ENCODE measurements around the gene AMIGO2. TPM values are rescaled to one million over a fixed set of nuclear protein-coding genes. Genes with fewer than 3 reads are reported as not detected.
A peak's percentile ranks its signal among the peaks of the same experiment; 100 is the strongest.
"Not testable (repeated sequence)": the region's sequence is repeated elsewhere in the genome, so short reads cannot be mapped to it uniquely, and the experiment has no call there.

The AMIGO2 gene, protein sequence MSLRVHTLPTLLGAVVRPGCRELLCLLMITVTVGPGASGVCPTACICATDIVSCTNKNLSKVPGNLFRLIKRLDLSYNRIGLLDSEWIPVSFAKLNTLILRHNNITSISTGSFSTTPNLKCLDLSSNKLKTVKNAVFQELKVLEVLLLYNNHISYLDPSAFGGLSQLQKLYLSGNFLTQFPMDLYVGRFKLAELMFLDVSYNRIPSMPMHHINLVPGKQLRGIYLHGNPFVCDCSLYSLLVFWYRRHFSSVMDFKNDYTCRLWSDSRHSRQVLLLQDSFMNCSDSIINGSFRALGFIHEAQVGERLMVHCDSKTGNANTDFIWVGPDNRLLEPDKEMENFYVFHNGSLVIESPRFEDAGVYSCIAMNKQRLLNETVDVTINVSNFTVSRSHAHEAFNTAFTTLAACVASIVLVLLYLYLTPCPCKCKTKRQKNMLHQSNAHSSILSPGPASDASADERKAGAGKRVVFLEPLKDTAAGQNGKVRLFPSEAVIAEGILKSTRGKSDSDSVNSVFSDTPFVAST
- total RNA-seq = 1 to 10 TPM; 6.6 to 7.1 TPM

DNA sequence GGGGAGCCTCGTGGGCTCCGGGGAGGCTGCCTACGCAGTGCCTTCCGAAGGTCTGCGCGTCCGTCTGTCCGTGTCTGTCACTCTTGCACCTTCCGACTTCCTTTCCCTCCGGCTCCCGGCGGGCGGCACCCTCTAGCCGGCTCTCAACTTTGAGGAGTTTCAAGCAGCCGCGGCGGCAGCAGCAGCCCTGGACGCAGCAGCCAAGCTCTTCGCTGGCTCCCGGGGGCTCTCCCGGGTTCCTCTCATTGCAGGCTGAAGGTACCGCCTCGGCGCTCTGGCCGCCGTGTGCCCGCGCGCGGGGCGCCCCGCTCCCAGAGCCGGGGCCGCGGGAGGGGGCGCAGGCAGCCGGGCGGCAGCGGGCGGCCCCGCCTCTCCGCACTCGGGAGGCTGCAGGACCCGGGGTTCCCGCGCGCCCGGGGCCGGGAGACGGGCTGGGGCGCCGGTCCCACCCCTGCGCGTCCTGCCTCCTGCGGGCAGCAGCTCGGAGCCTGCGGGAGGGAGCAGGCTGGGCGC, at the start of gene AMIGO2, which contains the start of gene PCED1B:
Gene AMIGO2, minus strand, starts transcription at position 492 of the 513 bp plus-strand sequence. CDS start 957 bp downstream, outside the sequence.
Gene PCED1B, plus strand, starts transcription at position 154 of the 513 bp plus-strand sequence. CDS start 155,443 bp downstream, outside the sequence.
- peaks cover 67% of the 10 kb centered on the region for H3K4me1 Mint-ChIP-seq
- peak within 1 kb of the TSS; percentile 79 for H3K27ac Mint-ChIP-seq
- ChIA-PET POLR2A (interaction anchor here (0.7 to 6.1 kb wide), 16 partner anchors 10 to 328 kb away, joined by 3 to 77 read pairs (median 10); no protein-coding TSS in a partner anchor), CTCF (interaction anchor here (0.9 to 6.1 kb wide), 13 partner anchors 9 to 329 kb away, joined by 3 to 38 read pairs (median 7); no protein-coding TSS in a partner anchor)
- peaks cover 9% of the 10 kb centered on the region for H3K36me3 Mint-ChIP-seq (ENCODE audit: low read depth)
- H3K27me3 Mint-ChIP-seq = no peaks in the 10 kb centered on the region
- H3K9me3 Mint-ChIP-seq = no peaks in the 10 kb centered on the region
- DNase-seq = peak; percentile 68
- peak within 1 kb of the TSS; percentile 92 for H3K4me3 Mint-ChIP-seq

DNA sequence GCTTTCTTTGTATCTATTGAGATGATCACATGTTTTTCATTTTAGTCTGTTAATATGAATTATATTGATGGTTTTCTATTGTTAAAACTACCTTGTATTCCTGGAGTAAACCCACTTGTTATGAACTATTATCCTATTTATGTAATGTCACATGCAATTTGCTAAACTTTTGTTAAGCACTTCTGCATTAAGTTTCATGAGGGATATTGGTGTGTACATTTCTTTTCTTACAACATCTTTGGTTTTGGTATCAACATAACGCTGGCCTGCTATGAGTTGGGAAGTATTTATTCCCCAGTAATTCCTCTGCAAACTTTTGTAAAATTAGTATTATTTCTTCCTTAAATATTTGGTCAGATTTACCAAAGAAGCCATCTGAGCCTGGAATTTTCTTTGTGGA, 46.5 kb upstream of the AMIGO2 start:
- ChIA-PET POLR2A (no interaction called here), CTCF (no interaction called here)
- peaks cover 9% of the 10 kb centered on the region for H3K36me3 Mint-ChIP-seq (ENCODE audit: low read depth)
- DNase-seq = no peak
- H3K4me1 Mint-ChIP-seq = no peaks in the 10 kb centered on the region
- H3K27me3 Mint-ChIP-seq = no peaks in the 10 kb centered on the region
- peaks cover 3% of the 10 kb centered on the region for H3K9me3 Mint-ChIP-seq
- H3K27ac Mint-ChIP-seq = no peak overlapping the region
- no peak overlapping the region for H3K4me3 Mint-ChIP-seq

DNA sequence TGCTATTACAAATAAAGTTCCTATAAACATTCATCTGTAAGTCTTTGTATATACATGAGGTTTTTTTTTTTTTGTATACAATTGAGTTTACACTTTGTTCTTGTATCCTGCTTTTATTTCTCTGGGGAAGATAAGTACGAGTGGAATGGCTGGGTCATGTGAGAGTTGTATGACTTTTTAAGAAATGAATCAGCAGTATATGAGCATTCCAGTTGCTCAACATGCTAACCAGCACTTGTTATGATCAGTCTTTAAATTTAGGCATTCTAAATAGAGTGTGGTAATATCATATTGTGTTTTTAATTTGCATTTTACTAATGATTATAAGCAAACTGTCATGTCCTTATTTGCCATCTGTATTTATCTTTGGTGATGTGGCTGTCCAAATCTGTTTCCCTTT, 44.7 kb upstream of the AMIGO2 start:
- Mint-ChIP-seq H3K27ac (no peak overlapping the region), H3K36me3 (ENCODE audit: low read depth) (peaks cover 12% of the 10 kb centered on the region), H3K27me3 (no peaks in the 10 kb centered on the region), H3K9me3 (peaks cover 3% of the 10 kb centered on the region), H3K4me1 (peaks cover 6% of the 10 kb centered on the region), H3K4me3 (no peak overlapping the region)
- DNase-seq = no peak
- CTCF ChIA-PET = no interaction called here
- POLR2A ChIA-PET = no interaction called here

DNA sequence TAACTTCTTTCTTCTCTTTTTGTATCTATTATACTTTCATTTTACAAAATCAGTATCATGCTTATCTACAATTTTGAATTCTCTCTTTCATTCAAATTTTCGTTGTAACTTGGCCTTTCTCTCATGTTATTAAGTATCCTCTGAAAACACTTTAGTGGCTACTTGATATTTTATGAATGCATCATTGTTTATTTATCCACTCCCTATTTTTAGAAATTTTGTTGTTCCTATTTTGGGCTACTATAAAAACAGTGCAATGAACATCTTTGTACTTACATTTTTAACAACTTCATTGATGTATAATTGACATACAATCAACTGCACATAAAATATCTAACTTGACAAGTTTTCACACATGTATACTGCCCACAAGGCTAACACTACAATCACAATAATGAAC, 44.0 kb upstream of the AMIGO2 start:
- no peak overlapping the region for H3K27ac Mint-ChIP-seq
- H3K4me1 Mint-ChIP-seq = peaks cover 6% of the 10 kb centered on the region
- CTCF ChIA-PET = no interaction called here
- POLR2A ChIA-PET = no interaction called here
- H3K4me3 Mint-ChIP-seq = no peak overlapping the region
- peaks cover 3% of the 10 kb centered on the region for H3K9me3 Mint-ChIP-seq
- no peaks in the 10 kb centered on the region for H3K27me3 Mint-ChIP-seq
- no peak for DNase-seq
- peaks cover 17% of the 10 kb centered on the region for H3K36me3 Mint-ChIP-seq (ENCODE audit: low read depth)

DNA sequence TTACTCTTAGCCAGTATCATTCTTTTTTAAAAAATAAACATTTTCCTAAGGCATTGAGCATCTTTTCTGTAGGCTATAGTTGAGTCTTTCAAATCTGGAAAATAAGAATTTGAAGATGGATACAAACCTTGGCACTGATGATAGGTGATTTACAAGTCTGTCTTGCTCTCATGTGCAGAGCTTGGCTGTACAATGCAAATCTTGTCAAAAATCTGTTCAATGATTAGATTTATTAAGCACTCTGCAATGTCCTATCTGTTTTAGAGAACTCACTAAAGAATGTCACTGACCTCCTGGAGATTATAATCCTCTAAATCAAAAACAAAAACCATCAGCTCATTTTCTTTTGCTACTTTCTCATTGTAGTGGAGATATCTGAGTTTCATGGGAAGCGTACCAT, 42.8 kb upstream of the AMIGO2 start:
- DNase-seq = no peak
- no peak overlapping the region for H3K4me3 Mint-ChIP-seq
- peaks cover 10% of the 10 kb centered on the region for H3K4me1 Mint-ChIP-seq
- peaks cover 3% of the 10 kb centered on the region for H3K9me3 Mint-ChIP-seq
- no peak overlapping the region for H3K27ac Mint-ChIP-seq
- POLR2A ChIA-PET = interaction anchor here (0.7 kb wide), 1 partner anchor 11 kb away, joined by 3 read pairs; no protein-coding TSS in a partner anchor
- CTCF ChIA-PET = interaction anchor here (1.5 kb wide), 1 partner anchor 50 kb away, joined by 4 read pairs; no protein-coding TSS in a partner anchor
- peaks cover 25% of the 10 kb centered on the region for H3K36me3 Mint-ChIP-seq (ENCODE audit: low read depth)
- H3K27me3 Mint-ChIP-seq = no peaks in the 10 kb centered on the region

DNA sequence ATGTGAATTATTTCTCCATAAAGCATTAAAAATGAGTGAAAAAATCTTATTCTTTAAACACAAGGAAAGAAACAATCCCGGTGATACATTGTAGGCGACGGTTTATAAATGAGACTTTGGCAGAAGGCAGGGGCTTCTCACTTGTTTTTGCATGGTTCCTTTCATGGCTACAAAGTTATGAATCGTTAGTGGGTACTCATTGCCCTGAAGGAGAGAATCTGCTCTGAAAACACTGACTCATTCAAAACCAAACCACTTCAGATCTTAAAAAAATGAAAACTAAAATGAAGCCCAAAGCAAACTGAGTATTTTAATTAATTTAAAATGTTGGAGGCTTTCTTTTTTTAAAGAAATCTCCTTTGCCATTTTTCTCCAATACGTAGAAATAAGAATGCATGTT, 41.4 kb upstream of the AMIGO2 start:
- H3K36me3 Mint-ChIP-seq (ENCODE audit: low read depth) = peaks cover 24% of the 10 kb centered on the region
- H3K9me3 Mint-ChIP-seq = peaks cover 2% of the 10 kb centered on the region
- no peak for DNase-seq
- POLR2A ChIA-PET = no interaction called here
- no peak overlapping the region for H3K27ac Mint-ChIP-seq
- peaks cover 10% of the 10 kb centered on the region for H3K4me1 Mint-ChIP-seq
- CTCF ChIA-PET = interaction anchor here (1.5 kb wide), 1 partner anchor 49 kb away, joined by 4 read pairs; no protein-coding TSS in a partner anchor
- H3K4me3 Mint-ChIP-seq = no peak overlapping the region
- H3K27me3 Mint-ChIP-seq = no peaks in the 10 kb centered on the region

DNA sequence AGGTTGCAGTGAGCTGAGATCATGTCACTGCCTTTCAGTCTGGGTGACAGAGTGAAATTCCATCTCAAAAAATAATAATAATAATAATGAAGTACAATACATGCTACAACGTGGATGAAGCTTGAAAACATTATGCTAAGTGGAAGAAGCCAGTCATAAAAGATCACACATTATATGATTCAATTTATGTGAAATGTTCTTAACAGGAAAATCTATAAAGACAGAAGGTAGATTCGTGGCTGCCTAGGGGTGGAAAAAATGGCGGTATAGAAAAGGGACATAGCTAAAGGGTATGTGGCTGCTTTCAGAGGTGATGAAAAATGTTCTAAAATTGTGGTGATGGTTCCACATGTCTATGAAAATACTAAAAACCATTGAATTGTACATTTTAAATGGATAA, 41.0 kb upstream of the AMIGO2 start:
- Mint-ChIP-seq H3K9me3 (peaks cover 2% of the 10 kb centered on the region), H3K36me3 (ENCODE audit: low read depth) (peaks cover 24% of the 10 kb centered on the region), H3K27me3 (no peaks in the 10 kb centered on the region), H3K4me1 (peaks cover 10% of the 10 kb centered on the region), H3K27ac (no peak overlapping the region), H3K4me3 (no peak overlapping the region)
- ChIA-PET CTCF (interaction anchor here (1.1 kb wide), 1 partner anchor 12 kb away, joined by 3 read pairs; no protein-coding TSS in a partner anchor), POLR2A (no interaction called here)
- DNase-seq = no peak

DNA sequence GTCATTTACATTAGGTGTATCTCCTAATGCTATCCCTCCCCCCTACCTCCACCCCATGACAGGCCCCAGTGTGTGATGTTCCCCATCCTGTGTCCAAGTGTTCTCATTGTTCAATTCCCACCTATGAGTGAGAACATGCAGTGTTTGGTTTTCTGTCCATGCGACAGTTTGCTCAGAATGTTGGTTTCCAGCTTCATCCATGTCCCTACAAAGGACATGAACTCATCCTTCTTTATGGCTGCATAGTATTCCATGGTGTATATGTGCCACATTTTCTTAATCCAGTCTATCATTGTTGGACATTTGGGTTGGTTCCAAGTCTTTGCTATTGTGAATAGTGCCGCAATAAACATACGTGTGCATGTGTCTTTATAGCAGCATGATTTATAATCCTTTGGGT, 37.5 kb upstream of the AMIGO2 start:
- DNase-seq, H3K9me3 Mint-ChIP-seq, POLR2A ChIA-PET, H3K27ac Mint-ChIP-seq, H3K27me3 Mint-ChIP-seq, CTCF ChIA-PET, H3K4me3 Mint-ChIP-seq: not testable (repeated sequence)
- Mint-ChIP-seq H3K36me3 (ENCODE audit: low read depth) (peaks cover 22% of the 10 kb centered on the region), H3K4me1 (peaks cover 22% of the 10 kb centered on the region)

DNA sequence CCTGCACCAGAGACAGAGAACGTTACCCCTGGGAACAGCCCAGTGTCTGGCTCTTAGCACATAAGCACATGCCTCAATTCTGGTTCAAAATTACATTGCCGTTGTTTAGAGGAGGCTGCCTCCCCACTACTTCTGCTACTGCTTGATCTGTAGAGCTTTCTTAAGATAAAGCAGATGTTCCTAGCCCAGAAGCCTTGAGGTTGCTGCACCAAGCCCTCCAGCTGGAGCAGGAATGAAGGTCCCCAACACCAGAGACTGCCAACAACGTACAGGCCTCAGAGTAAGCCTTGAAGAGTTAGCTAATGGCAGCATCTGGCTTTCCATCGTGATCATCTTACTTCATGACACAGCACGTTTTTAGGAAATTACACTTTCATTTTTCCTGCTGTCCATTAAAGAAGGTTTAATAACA, 34.7 kb upstream of the AMIGO2 start:
- POLR2A ChIA-PET = no interaction called here
- H3K4me1 Mint-ChIP-seq = peaks cover 40% of the 10 kb centered on the region
- H3K9me3 Mint-ChIP-seq = peaks cover 2% of the 10 kb centered on the region
- CTCF ChIA-PET = no interaction called here
- H3K27ac Mint-ChIP-seq = no peak overlapping the region
- H3K27me3 Mint-ChIP-seq = no peaks in the 10 kb centered on the region
- no peak overlapping the region for H3K4me3 Mint-ChIP-seq
- DNase-seq = no peak
- H3K36me3 Mint-ChIP-seq (ENCODE audit: low read depth) = peaks cover 28% of the 10 kb centered on the region

DNA sequence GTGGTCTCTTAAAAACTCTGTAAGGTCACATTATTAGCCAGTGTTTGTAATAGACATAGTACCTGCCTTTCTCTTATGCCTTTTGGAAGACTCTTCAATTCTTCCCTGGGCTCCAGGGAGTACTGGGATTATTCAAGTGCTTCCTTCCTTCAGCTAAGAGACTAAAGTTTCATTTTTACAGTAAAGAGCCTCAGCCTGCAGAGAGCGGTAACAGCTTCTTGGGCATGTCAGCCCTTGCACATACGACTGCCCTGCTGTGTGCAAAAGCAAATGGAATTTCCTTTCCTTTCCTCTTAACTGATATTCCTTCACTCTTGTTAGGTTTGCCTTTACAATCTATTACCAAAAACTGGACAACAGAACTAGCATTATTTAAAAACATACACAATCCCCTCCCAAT, 32.9 kb upstream of the AMIGO2 start:
- Mint-ChIP-seq H3K4me1 (peaks cover 36% of the 10 kb centered on the region), H3K27ac (no peak overlapping the region), H3K27me3 (no peaks in the 10 kb centered on the region), H3K36me3 (ENCODE audit: low read depth) (peaks cover 20% of the 10 kb centered on the region), H3K9me3 (peaks cover 2% of the 10 kb centered on the region), H3K4me3 (no peak overlapping the region)
- CTCF ChIA-PET = interaction anchor here (1.3 to 1.4 kb wide), 2 partner anchors 41 to 285 kb away, joined by 3 to 4 read pairs; no protein-coding TSS in a partner anchor
- DNase-seq = no peak
- POLR2A ChIA-PET = no interaction called here

DNA sequence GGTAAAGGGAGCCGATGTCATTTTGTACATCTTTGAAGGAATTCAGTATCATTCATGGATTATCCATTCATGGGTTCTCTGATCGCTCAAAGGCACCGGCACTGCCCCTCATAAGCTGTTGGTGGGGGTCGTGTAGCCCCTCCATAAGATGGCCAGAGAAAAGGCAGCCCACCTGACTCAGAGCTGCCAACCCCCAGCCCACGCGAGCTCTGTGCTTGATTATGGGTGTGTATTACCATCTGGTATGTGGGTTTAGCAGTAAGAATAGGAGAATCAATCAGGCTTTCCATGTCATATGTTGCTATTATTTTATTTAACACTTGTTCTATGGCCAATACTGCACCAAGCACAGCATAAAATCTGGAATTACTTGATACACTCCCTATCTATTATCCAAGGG, 32.1 kb upstream of the AMIGO2 start:
- Mint-ChIP-seq H3K4me1 (peaks cover 36% of the 10 kb centered on the region), H3K4me3 (no peak overlapping the region), H3K36me3 (ENCODE audit: low read depth) (peaks cover 16% of the 10 kb centered on the region), H3K9me3 (no peaks in the 10 kb centered on the region), H3K27me3 (no peaks in the 10 kb centered on the region), H3K27ac (peak overlapping the region; percentile 48)
- no peak for DNase-seq
- ChIA-PET CTCF (interaction anchor here (1.3 to 1.4 kb wide), 2 partner anchors 40 to 286 kb away, joined by 3 to 4 read pairs; no protein-coding TSS in a partner anchor), POLR2A (interaction anchor here (0.6 kb wide), 1 partner anchor 11 kb away, joined by 3 read pairs; no protein-coding TSS in a partner anchor)

DNA sequence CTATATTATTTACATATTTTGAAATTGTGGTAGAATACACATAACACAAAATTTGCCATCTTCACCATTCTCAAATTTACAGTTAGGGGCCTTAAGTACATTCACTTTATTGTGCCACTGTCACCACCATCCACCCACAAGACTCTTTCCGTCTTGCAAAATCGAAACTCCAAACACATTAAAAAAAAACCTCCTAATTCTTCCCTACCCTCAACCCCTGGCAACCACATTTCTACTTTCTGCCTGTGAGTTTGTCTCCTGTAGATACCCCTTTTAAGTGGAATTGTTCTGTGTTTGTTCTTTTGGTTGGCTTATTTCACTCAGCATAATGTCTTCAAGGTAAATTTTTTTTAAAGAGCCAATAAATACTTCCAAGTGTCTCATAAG, 31.6 kb upstream of the AMIGO2 start:
- H3K9me3 Mint-ChIP-seq = no peaks in the 10 kb centered on the region
- H3K27ac Mint-ChIP-seq = peak overlapping the region; percentile 48
- peaks cover 36% of the 10 kb centered on the region for H3K4me1 Mint-ChIP-seq
- POLR2A ChIA-PET = interaction anchor here (0.6 kb wide), 1 partner anchor 12 kb away, joined by 3 read pairs; no protein-coding TSS in a partner anchor
- H3K4me3 Mint-ChIP-seq = peak overlapping the region; percentile 4
- peaks cover 16% of the 10 kb centered on the region for H3K36me3 Mint-ChIP-seq (ENCODE audit: low read depth)
- peak; percentile 34 for DNase-seq
- CTCF ChIA-PET = no interaction called here
- H3K27me3 Mint-ChIP-seq = no peaks in the 10 kb centered on the region

DNA sequence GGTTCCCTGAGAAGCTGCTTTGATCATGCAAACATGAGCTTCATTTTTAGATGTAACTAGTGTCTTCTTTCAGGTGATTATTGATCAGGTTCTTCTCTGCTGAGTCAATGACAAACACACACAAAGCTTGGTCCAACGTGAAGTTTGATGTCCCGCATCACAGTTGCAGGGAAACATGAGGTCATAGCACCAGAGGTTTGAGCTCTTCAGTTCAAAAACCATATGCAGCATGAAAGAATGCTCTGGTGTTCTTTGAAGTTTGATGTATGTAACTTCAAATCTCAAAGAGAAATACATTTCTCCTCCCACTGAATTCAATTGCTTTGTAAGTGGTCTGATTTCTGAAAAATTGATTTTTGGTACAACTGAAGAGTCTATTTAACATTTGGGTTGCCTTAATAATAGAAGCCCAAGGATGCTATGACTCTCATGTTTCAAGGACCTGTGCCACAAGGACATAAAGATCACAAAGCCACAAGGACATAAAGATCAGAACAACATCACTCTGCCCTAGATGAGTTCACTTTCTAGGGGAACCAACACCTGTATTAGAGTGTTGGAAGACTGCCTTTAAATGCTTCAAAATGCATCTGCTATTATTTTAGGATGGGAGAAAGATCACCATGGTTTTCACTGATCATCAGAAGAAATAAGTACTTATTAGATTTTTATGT, 31.1 kb upstream of the AMIGO2 start:
- Mint-ChIP-seq H3K27ac (no peak overlapping the region), H3K4me3 (no peak overlapping the region), H3K27me3 (no peaks in the 10 kb centered on the region), H3K4me1 (peaks cover 36% of the 10 kb centered on the region), H3K9me3 (no peaks in the 10 kb centered on the region), H3K36me3 (ENCODE audit: low read depth) (peaks cover 16% of the 10 kb centered on the region)
- ChIA-PET POLR2A (interaction anchor here (0.6 to 0.9 kb wide), 2 partner anchors 12 to 18 kb away, joined by 3 read pairs; no protein-coding TSS in a partner anchor), CTCF (no interaction called here)
- no peak for DNase-seq

Measured in activated CD4-positive, alpha-beta memory T cell treated with anti-CD3 and anti-CD28 coated beads, Interleukin-2, amount 10 ng/mL, durations not matched to agents 7 days and 5 days (primary cell).